Liver (tissue), 9 donors: ENCODE data around the gene AHRR. TPM values are rescaled to one million over a fixed set of nuclear protein-coding genes. Genes with fewer than 3 reads are reported as not detected.

Source experiments
- DNase-seq: peaks from one replicate; pipeline ENCODE4 v3.0.0-alpha.2; 2017; ENCODE audit warnings: low spot score
- H3K27ac ChIP-seq, 2 donors: one replicate each; pipeline ENCODE4 v1.7.0; 2013; ENCODE audit warnings: inconsistent platforms in 2 of 2, low read length in 2 of 2, control low read depth in 1 of 2, low read depth in 1 of 2, mild to moderate bottlenecking in 1 of 2
- H3K27me3 ChIP-seq, 4 donors: one replicate each; pipeline versions ENCODE4 v1.6.1 to v1.7.0; 2013; ENCODE audit warnings: low read length in 3 of 4, inconsistent platforms in 1 of 4, mild to moderate bottlenecking in 1 of 4, moderate library complexity in 1 of 4; ENCODE audit not compliant: control insufficient read depth in 4 of 4, insufficient read depth in 4 of 4
- H3K36me3 ChIP-seq, 4 donors: one replicate each; pipeline versions ENCODE4 v1.6.1 to v1.7.0; 2013; ENCODE audit warnings: low read length in 3 of 4, mild to moderate bottlenecking in 3 of 4, low read depth in 1 of 4, moderate library complexity in 1 of 4; ENCODE audit not compliant: control insufficient read depth in 4 of 4, insufficient read depth in 3 of 4
- H3K4me1 ChIP-seq, 4 donors: one replicate each; pipeline versions ENCODE4 v1.6.1 to v1.7.0; 2013; ENCODE audit warnings: low read length in 3 of 4, mild to moderate bottlenecking in 3 of 4, moderate library complexity in 1 of 4; ENCODE audit not compliant: control insufficient read depth in 4 of 4, insufficient read depth in 4 of 4
- H3K4me3 ChIP-seq, 3 donors: one replicate each; pipeline versions ENCODE4 v1.6.1 to v1.7.0; 2013; ENCODE audit warnings: low read length in 3 of 3, control low read depth in 1 of 3, low read depth in 1 of 3, mild to moderate bottlenecking in 1 of 3
- H3K9ac ChIP-seq, 2 donors: one replicate each; pipeline ENCODE4 v1.7.0; 2013; ENCODE audit warnings: low read length in 2 of 2, mild to moderate bottlenecking in 2 of 2, moderate library complexity in 2 of 2, control low read depth in 1 of 2, low read depth in 1 of 2
- H3K9me3 ChIP-seq, 4 donors: one replicate each; pipeline versions ENCODE4 v1.6.1 to v1.7.0; 2013; ENCODE audit warnings: low read length in 3 of 4; ENCODE audit not compliant: control insufficient read depth in 4 of 4
- EGR1 ChIP-seq, 2 donors: IDR thresholded peaks; 2 replicates each; pipeline ENCODE4 v1.6.1; 2016 to 2018; ENCODE audit warnings: antibody characterized with exemption in 2 of 2, low read depth in 2 of 2
- FOXA1 ChIP-seq: IDR thresholded peaks from 2 replicates; pipeline ENCODE4 v1.6.1; 2016; ENCODE audit warnings: antibody characterized with exemption
- FOXA2 ChIP-seq: IDR thresholded peaks from 2 replicates; pipeline ENCODE4 v1.6.1; 2016; ENCODE audit warnings: antibody characterized with exemption
- HNF4A ChIP-seq, 2 donors: conservative IDR thresholded peaks; 2 replicates each; pipeline ENCODE4 v1.6.1; 2016; ENCODE audit warnings: antibody characterized with exemption in 2 of 2, mild to moderate bottlenecking in 2 of 2
- HNF4G ChIP-seq: IDR thresholded peaks from 2 replicates; pipeline ENCODE4 v1.6.1; 2016; ENCODE audit warnings: antibody characterized with exemption
- JUND ChIP-seq, 2 donors: IDR thresholded peaks; 2 replicates each; pipeline ENCODE4 v1.6.1; 2016; ENCODE audit warnings: antibody characterized with exemption in 2 of 2
- NR2F2 ChIP-seq: IDR thresholded peaks from 2 replicates; pipeline ENCODE4 v1.6.1; 2016; ENCODE audit warnings: antibody characterized with exemption
- RXRA ChIP-seq, 2 donors: IDR thresholded peaks; 2 replicates each; pipeline ENCODE4 v1.6.1; 2017 to 2018; ENCODE audit warnings: antibody characterized with exemption in 2 of 2, mild to moderate bottlenecking in 1 of 2
- SP1 ChIP-seq: IDR thresholded peaks from 2 replicates; pipeline ENCODE4 v1.6.1; 2018; ENCODE audit warnings: antibody characterized with exemption, mild to moderate bottlenecking
- TAF1 ChIP-seq: conservative IDR thresholded peaks from 2 replicates; pipeline ENCODE4 v1.6.1; 2016; ENCODE audit warnings: antibody characterized with exemption, mild to moderate bottlenecking
- YY1 ChIP-seq: IDR thresholded peaks from 2 replicates; pipeline ENCODE4 v1.6.1; 2016; ENCODE audit warnings: antibody characterized with exemption, mild to moderate bottlenecking
- WGBS: extraction: QIAGEN DNeasy Blood & Tissue Kit; methylation state at CpG from one replicate; pipeline ENCODE4 v1.1.7; 2013; 5-methylcytosine and 5-hydroxymethylcytosine counted together
- polyA plus RNA-seq, 2 donors: library from polyadenylated mRNA; stranded (reverse) in 1 of 2; unstranded in 1 of 2; fragments of 200-250 nt in 1 of 2; fragments of >200 nt in 1 of 2; fragmentation: Nextera tagmentation in 1 of 2; extraction: Ambion mirVana in 1 of 2; gene quantifications; one replicate each; pipeline versions ENCODE4 v1.2.1 to v1.2.3, GENCODE V29; 2013 to 2015
- total RNA-seq, 2 donors: library from RNA; depleted of rRNA; stranded (reverse); fragments of >200 nt; gene quantifications; one replicate each; pipeline ENCODE4 v1.2.3, GENCODE V29; 2014
- TF ChIP-seq, protein P1 (sequence below): IDR thresholded peaks from 2 replicates; pipeline ENCODE4 v1.6.1; 2016; ENCODE audit warnings: antibody characterized with exemption
- TF ChIP-seq, protein P2 (sequence below): IDR thresholded peaks from 2 replicates; pipeline ENCODE4 v1.6.1; 2016; ENCODE audit warnings: antibody characterized with exemption
- TF ChIP-seq, protein P3 (sequence below): IDR thresholded peaks from 2 replicates; pipeline ENCODE4 v1.6.1; 2016; ENCODE audit warnings: antibody characterized with exemption
- TF ChIP-seq, protein P4 (sequence below): IDR thresholded peaks from 2 replicates; pipeline ENCODE4 v1.6.1; 2016; ENCODE audit warnings: antibody characterized with exemption, mild to moderate bottlenecking
- donor health status: healthy.
- donor health status: healthy.
- donor health status: healthy.
- donor health status: healthy.
- donor health status: healthy.

Gene AHRR
- total and polyA plus RNA-seq, 4 donors = 0.15 to 0.47 (median 0.24) TPM

DNA sequence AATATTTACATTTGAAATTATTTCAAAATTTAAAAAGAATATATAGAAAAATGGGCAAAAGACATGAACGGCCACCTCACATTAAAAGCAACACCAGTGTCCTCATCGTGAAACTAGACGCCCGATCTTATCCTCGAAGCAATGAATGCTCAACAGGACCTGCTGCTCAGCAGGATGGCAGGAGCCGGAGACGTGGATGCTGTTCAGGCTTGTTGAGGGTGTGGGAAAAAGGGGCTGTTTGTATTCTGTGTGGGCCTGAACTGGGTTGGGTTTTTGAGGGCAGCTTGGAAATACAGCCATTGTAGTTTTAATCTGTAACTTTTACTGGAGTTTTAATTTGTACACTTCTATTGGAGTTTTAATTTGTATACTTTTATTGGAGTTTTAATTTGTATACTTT is 141.8 kb downstream of the AHRR start:
- no peak overlapping the region for H3K9ac ChIP-seq
- no peak overlapping the region for H3K27ac ChIP-seq
- no peak overlapping the region for H3K4me3 ChIP-seq
- DNase-seq = no peak
- no peaks in the 10 kb centered on the region for H3K9me3 ChIP-seq
- 90% methylated on average over 7 of the region's 7 CpGs for WGBS
- H3K36me3 ChIP-seq = peaks cover 14 to 67% (median 31%) of the 10 kb centered on the region in 4 donors
- no peaks in the 10 kb centered on the region for H3K27me3 ChIP-seq
- no peaks in the 10 kb centered on the region for H3K4me1 ChIP-seq
- TF ChIP-seq FOXA2 = no peak
- TF ChIP-seq, protein P1, sequence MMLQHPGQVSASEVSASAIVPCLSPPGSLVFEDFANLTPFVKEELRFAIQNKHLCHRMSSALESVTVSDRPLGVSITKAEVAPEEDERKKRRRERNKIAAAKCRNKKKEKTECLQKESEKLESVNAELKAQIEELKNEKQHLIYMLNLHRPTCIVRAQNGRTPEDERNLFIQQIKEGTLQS = no peak
- TF ChIP-seq FOXA1 = no peak
- TF ChIP-seq, protein P2, sequence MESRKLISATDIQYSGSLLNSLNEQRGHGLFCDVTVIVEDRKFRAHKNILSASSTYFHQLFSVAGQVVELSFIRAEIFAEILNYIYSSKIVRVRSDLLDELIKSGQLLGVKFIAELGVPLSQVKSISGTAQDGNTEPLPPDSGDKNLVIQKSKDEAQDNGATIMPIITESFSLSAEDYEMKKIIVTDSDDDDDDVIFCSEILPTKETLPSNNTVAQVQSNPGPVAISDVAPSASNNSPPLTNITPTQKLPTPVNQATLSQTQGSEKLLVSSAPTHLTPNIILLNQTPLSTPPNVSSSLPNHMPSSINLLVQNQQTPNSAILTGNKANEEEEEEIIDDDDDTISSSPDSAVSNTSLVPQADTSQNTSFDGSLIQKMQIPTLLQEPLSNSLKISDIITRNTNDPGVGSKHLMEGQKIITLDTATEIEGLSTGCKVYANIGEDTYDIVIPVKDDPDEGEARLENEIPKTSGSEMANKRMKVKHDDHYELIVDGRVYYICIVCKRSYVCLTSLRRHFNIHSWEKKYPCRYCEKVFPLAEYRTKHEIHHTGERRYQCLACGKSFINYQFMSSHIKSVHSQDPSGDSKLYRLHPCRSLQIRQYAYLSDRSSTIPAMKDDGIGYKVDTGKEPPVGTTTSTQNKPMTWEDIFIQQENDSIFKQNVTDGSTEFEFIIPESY = no peak
- TF ChIP-seq, protein P3, sequence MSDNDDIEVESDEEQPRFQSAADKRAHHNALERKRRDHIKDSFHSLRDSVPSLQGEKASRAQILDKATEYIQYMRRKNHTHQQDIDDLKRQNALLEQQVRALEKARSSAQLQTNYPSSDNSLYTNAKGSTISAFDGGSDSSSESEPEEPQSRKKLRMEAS = no peak
- TF ChIP-seq SP1 = no peak
- no peak for TF ChIP-seq NR2F2
- no peak for TF ChIP-seq JUND (IDR thresholded peaks at IDR 0.05)
- TF ChIP-seq HNF4A (conservative IDR thresholded peaks at IDR 0.05) = no peak

DNA sequence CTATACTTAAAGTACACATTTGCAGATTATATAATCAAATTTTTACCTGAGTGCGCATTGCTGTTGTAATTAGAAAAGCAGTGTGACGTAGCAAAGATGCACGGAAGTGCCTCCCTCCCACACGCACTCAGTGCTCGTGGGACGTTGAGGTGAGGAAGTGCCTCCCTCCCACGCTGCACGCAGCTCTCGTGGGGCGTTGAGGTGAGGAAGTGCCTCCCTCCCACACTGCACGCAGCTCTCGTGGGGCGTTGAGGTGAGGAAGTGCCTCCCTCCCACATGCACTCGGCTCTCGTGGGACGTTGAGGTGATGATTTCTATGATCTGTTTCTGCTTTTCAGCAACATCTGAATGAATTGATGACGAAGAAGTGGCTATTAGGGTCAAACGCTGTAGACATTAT is 142.4 kb downstream of the AHRR start:
- DNase-seq = no peak
- H3K27ac ChIP-seq = no peak overlapping the region

DNA sequence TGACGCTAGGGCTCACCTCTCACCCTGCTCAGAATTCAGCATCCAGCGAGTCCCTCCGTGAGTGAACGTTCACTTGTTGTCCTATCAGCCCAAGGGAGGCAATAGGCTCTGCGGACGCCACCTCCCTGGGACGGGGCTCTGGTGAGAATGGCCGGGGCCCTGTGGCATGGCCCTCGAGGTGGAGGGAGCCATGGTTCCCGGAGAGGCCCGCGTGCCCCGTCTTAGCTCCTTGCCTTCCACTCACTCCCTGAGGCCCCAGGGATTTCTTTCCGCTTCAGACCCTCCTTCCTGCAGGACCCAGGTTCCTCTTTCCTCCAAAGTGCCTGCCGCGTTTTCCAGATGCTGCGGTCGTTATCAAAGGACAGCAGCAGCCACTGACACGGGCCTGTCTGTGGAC is 142.9 kb downstream of the AHRR start:
- Histone ChIP-seq H3K9me3 (no peaks in the 10 kb centered on the region), H3K27ac (no peak overlapping the region), H3K4me1 (no peaks in the 10 kb centered on the region), H3K9ac (no peak overlapping the region), H3K27me3 (no peaks in the 10 kb centered on the region), H3K4me3 (no peak overlapping the region), H3K36me3 (peaks cover 11 to 58% (median 27%) of the 10 kb centered on the region in 4 donors)
- TF ChIP-seq, protein P4, sequence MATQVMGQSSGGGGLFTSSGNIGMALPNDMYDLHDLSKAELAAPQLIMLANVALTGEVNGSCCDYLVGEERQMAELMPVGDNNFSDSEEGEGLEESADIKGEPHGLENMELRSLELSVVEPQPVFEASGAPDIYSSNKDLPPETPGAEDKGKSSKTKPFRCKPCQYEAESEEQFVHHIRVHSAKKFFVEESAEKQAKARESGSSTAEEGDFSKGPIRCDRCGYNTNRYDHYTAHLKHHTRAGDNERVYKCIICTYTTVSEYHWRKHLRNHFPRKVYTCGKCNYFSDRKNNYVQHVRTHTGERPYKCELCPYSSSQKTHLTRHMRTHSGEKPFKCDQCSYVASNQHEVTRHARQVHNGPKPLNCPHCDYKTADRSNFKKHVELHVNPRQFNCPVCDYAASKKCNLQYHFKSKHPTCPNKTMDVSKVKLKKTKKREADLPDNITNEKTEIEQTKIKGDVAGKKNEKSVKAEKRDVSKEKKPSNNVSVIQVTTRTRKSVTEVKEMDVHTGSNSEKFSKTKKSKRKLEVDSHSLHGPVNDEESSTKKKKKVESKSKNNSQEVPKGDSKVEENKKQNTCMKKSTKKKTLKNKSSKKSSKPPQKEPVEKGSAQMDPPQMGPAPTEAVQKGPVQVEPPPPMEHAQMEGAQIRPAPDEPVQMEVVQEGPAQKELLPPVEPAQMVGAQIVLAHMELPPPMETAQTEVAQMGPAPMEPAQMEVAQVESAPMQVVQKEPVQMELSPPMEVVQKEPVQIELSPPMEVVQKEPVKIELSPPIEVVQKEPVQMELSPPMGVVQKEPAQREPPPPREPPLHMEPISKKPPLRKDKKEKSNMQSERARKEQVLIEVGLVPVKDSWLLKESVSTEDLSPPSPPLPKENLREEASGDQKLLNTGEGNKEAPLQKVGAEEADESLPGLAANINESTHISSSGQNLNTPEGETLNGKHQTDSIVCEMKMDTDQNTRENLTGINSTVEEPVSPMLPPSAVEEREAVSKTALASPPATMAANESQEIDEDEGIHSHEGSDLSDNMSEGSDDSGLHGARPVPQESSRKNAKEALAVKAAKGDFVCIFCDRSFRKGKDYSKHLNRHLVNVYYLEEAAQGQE = no peak
- TF ChIP-seq YY1 (no peak), FOXA2 (no peak), SP1 (no peak), HNF4G (no peak), HNF4A (conservative IDR thresholded peaks at IDR 0.05) (no peak), EGR1 (IDR thresholded peaks at IDR 0.05; ENCODE audit: low read depth in 2 of 2) (no peak), NR2F2 (no peak)
- TF ChIP-seq, protein P2 = no peak
- TF ChIP-seq, protein P3 = no peak
- DNase-seq = no peak
- WGBS = 95% methylated on average over 19 of the region's 19 CpGs

More for the DNA sequence above, 142.4 kb downstream of the AHRR start:
- no peak overlapping the region for H3K9ac ChIP-seq
- peaks cover 12 to 60% (median 27%) of the 10 kb centered on the region in 4 donors for H3K36me3 ChIP-seq
- no peaks in the 10 kb centered on the region for H3K27me3 ChIP-seq
- TF ChIP-seq, protein P1 = no peak
- TF ChIP-seq RXRA (IDR thresholded peaks at IDR 0.05) (no peak), EGR1 (IDR thresholded peaks at IDR 0.05; ENCODE audit: low read depth in 2 of 2) (no peak), TAF1 (no peak)
- TF ChIP-seq, protein P2 = no peak
- H3K9me3 ChIP-seq = no peaks in the 10 kb centered on the region
- WGBS = 83% methylated on average over 18 of the region's 18 CpGs
- no peaks in the 10 kb centered on the region for H3K4me1 ChIP-seq
- no peak overlapping the region for H3K4me3 ChIP-seq
